Nephron (organoid): ENCODE measurements around the gene TUBB3.

Source experiments
- H3K27ac Mint-ChIP-seq, 3 experiments: 2 replicates each; pipeline ENCODE4 v1.8.0; 2020; ENCODE audit warnings: mixed read lengths in 3 of 3, mild to moderate bottlenecking in 2 of 3, moderate library complexity in 1 of 3
- H3K27me3 Mint-ChIP-seq: 2 replicates; pipeline ENCODE4 v1.8.0; 2021; ENCODE audit warnings: low read depth, mild to moderate bottlenecking, moderate library complexity, mixed read lengths
- H3K36me3 Mint-ChIP-seq: 2 replicates; pipeline ENCODE4 v1.8.0; 2020; ENCODE audit warnings: low read depth, mixed read lengths
- H3K4me1 Mint-ChIP-seq: 2 replicates; pipeline ENCODE4 v1.8.0; 2020; ENCODE audit warnings: mixed read lengths
- H3K4me3 Mint-ChIP-seq, 3 experiments: 2 replicates each; pipeline ENCODE4 v1.8.0; 2020; ENCODE audit warnings: mild to moderate bottlenecking in 3 of 3, mixed read lengths in 3 of 3, moderate library complexity in 2 of 3
- H3K9me3 Mint-ChIP-seq: 2 replicates; pipeline ENCODE4 v1.8.0; 2020; ENCODE audit warnings: mixed read lengths
- CTCF ChIP-seq, 3 experiments: fragments of 200-600 bp; sonication (generic); IDR thresholded peaks; one replicate each; pipeline ENCODE4 v1.5.0; 2021; ENCODE audit warnings: antibody characterized with exemption in 3 of 3; ENCODE audit not compliant: unreplicated experiment in 3 of 3

The TUBB3 gene

GRCh38 chr16:89955001-89955685 is 32.0 kb downstream of the TUBB3 start:
- Mint-ChIP-seq H3K36me3 (peaks cover 30% of the 10 kb centered on the region), H3K27me3 (no peaks in the 10 kb centered on the region), H3K4me1 (no peaks in the 10 kb centered on the region), H3K27ac (no peak overlapping the region), H3K9me3 (no peaks in the 10 kb centered on the region), H3K4me3 (no peak overlapping the region)
- TF ChIP-seq CTCF (IDR thresholded peaks at IDR 0.05; ENCODE audit: unreplicated experiment in 3 of 3) = no peak

GRCh38 chr16:89956505-89957215 is 33.5 kb downstream of the TUBB3 start:
- H3K27me3 Mint-ChIP-seq = no peaks in the 10 kb centered on the region

GRCh38 chr16:89957216-89957785 is 34.2 kb downstream of the TUBB3 start:
- Mint-ChIP-seq H3K27ac (no peak overlapping the region), H3K9me3 (no peaks in the 10 kb centered on the region), H3K36me3 (peaks cover 32% of the 10 kb centered on the region), H3K4me3 (no peak overlapping the region), H3K4me1 (no peaks in the 10 kb centered on the region), H3K27me3 (no peaks in the 10 kb centered on the region)
- no peak for TF ChIP-seq CTCF (IDR thresholded peaks at IDR 0.05; ENCODE audit: unreplicated experiment in 3 of 3)

More at GRCh38 chr16:89956505-89957215, 33.5 kb downstream of the TUBB3 start:
- TF ChIP-seq CTCF (IDR thresholded peaks at IDR 0.05; ENCODE audit: unreplicated experiment in 3 of 3) = no peak
- no peaks in the 10 kb centered on the region for H3K4me1 Mint-ChIP-seq
- H3K27ac Mint-ChIP-seq = no peak overlapping the region
- H3K36me3 Mint-ChIP-seq = peaks cover 32% of the 10 kb centered on the region
- no peaks in the 10 kb centered on the region for H3K9me3 Mint-ChIP-seq
- H3K4me3 Mint-ChIP-seq = no peak overlapping the region

GRCh38 chr16:89958068-89958467 is 34.9 kb downstream of the TUBB3 start:
- H3K4me1 Mint-ChIP-seq = no peaks in the 10 kb centered on the region

GRCh38 chr16:89958596-89958995 is 35.5 kb downstream of the TUBB3 start:
- Mint-ChIP-seq H3K36me3 (peaks cover 35% of the 10 kb centered on the region), H3K4me1 (no peaks in the 10 kb centered on the region), H3K27ac (no peak overlapping the region), H3K27me3 (no peaks in the 10 kb centered on the region), H3K9me3 (no peaks in the 10 kb centered on the region), H3K4me3 (no peak overlapping the region)
- no peak for TF ChIP-seq CTCF (IDR thresholded peaks at IDR 0.05; ENCODE audit: unreplicated experiment in 3 of 3)

More at GRCh38 chr16:89958068-89958467, 34.9 kb downstream of the TUBB3 start:
- Mint-ChIP-seq H3K4me3 (no peak overlapping the region), H3K27ac (no peak overlapping the region), H3K36me3 (peaks cover 32% of the 10 kb centered on the region), H3K27me3 (no peaks in the 10 kb centered on the region), H3K9me3 (no peaks in the 10 kb centered on the region)
- no peak for TF ChIP-seq CTCF (IDR thresholded peaks at IDR 0.05; ENCODE audit: unreplicated experiment in 3 of 3)
